ENCODE data around the gene NR4A1. TPM values are rescaled to one million over a fixed set of nuclear protein-coding genes. Genes with fewer than 3 reads are reported as not detected.
A peak's percentile ranks its signal among the peaks of the same experiment; 100 is the strongest.

The NR4A1 gene
- total RNA-seq, 1 donor from 2014 or later = 76.3 TPM

- DNase-seq (ENCODE audit: low spot score) = no peak
- intact Hi-C loops (cut with DNase I) = loop anchor here (2.0 to 10.0 kb wide), 2 partner anchors 15 to 1009 kb away; partner anchors contain the start of gene NR4A1
Observed at GRCh38 chr12:52035926-52036325, 15.3 kb upstream of the NR4A1 start.

GRCh38 chr12:52036587-52037171, 14.6 kb upstream of the NR4A1 start:
- intact Hi-C loops (cut with DNase I) = loop anchor here (2.0 to 10.0 kb wide), 2 partner anchors 14 to 1008 kb away; partner anchors contain the start of gene NR4A1
- peak; percentile 94 for DNase-seq (ENCODE audit: low spot score)

DNA sequence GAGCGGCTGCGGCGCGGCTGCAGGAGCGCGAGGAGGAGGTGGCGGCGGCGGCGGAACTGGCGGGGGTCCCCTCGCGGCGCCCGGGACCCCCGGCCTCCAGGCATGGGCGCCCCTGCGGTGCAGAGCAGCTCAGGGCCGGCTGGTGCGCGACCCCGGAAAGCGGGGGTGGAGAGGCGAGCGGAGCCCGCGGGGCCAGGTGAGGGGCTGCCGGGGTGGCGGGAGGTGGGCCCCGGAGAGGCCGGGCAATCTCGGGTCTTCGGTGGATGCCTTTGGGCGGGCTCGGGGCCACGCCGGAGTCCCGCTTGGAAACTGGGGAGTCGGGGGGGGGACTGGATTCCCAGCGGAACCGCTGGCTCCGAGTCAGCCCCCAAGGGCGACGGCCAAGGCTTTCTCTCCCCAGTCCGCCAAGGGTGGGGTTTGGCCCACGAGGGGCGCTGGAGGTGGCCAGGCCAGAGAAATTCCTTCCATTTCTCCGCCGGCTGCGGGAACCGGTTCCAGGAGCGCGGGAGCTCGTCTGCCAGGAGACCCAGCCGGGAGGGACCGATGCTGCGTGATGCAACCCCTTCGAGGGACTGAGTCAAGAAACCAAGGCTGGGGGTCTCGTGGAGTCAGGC, 13.9 kb upstream of the NR4A1 start:
- DNase-seq (ENCODE audit: low spot score) = no peak
- intact Hi-C loops (cut with DNase I) = loop anchor here (2.0 to 10.0 kb wide), 2 partner anchors 13 to 1007 kb away; partner anchors contain the start of gene NR4A1

DNA sequence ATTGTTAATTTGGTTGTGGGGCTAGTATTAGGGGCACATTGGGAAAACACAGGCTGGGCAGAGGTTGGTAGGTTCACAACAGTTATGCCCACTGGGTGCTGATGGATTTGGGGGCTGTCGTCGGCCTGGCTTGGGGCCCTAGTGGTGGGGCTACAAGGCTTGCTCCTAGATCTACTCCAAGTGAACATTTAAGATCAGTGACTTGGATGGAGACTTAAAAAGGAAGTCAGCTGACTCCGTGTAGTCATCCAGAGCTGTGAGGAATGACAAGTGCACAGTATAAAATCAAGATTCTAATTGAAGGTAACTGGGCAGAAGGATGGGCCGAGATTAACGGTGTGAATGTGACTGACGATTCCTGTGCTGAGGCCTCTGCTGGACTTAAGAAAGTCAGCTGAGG, 12.8 kb upstream of the NR4A1 start:
- no peak for DNase-seq (ENCODE audit: low spot score)

GRCh38 chr12:52041035-52041434, 10.2 kb upstream of the NR4A1 start:
- DNase-seq (ENCODE audit: low spot score) = no peak
- intact Hi-C loops (cut with DNase I) = loop anchor here (5.0 to 10.0 kb wide), 2 partner anchors 156 to 834 kb away; no protein-coding TSS in a partner anchor

More for the DNA sequence above, 12.8 kb upstream of the NR4A1 start:
- intact Hi-C loops (cut with DNase I) = loop anchor here (10.0 kb wide), 1 partner anchor 1006 kb away; no protein-coding TSS in a partner anchor

- intact Hi-C loops (cut with DNase I) = loop anchor here (5.0 to 10.0 kb wide), 2 partner anchors 156 to 833 kb away; no protein-coding TSS in a partner anchor
- DNase-seq (ENCODE audit: low spot score) = peak; percentile 87
Observed at GRCh38 chr12:52041695-52042123, 9.5 kb upstream of the NR4A1 start.

- intact Hi-C loops (cut with DNase I) = loop anchor here (5.0 to 10.0 kb wide), 2 partner anchors 154 to 832 kb away; no protein-coding TSS in a partner anchor
- DNase-seq (ENCODE audit: low spot score) = no peak
Observed at GRCh38 chr12:52042706-52043385, 8.4 kb upstream of the NR4A1 start.

DNA sequence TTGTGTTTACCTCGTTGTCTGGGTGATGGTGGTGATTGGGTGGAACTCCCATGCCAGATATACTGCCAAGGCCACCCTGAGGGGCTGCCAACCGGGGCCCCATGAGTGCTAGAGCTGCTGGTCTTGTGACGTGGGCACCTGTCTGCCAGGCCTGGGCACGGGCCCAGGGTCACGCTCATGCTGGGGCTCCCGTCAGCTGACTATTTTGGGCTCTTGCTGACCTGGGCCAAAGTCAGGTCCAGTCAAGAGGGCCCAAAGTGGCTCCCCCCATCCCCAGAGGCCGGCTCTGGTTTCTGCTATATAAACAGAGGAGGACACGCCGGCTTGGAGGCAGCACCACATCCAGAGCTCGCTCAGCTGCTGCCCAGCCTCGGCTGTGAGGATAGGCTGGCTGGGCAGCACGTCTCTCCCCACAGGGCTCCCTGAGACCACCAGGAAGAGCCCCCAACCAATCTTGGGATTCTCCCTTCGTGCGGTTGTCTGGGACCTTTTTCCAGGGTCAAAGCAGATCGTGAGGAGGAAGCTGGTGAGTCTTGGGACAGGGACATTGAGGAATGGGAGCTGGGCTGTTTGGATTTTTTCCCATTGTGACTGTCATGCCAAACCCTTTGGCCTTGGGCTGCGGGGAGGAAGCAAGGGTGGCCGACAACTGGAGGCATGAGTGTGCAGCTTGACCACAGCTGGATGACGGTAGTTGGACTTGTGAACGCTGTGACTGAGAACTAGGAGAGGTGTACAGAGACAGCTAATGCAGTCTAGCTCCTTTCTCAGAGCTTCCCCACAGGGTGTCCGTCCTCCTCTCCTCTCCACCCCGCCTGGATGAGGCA, 7.6 kb upstream of the NR4A1 start:
- intact Hi-C loops (cut with DNase I) = loop anchor here (2.0 to 10.0 kb wide), 3 partner anchors 17 to 831 kb away; no protein-coding TSS in a partner anchor
- DNase-seq (ENCODE audit: low spot score) = peak; percentile 89

DNA sequence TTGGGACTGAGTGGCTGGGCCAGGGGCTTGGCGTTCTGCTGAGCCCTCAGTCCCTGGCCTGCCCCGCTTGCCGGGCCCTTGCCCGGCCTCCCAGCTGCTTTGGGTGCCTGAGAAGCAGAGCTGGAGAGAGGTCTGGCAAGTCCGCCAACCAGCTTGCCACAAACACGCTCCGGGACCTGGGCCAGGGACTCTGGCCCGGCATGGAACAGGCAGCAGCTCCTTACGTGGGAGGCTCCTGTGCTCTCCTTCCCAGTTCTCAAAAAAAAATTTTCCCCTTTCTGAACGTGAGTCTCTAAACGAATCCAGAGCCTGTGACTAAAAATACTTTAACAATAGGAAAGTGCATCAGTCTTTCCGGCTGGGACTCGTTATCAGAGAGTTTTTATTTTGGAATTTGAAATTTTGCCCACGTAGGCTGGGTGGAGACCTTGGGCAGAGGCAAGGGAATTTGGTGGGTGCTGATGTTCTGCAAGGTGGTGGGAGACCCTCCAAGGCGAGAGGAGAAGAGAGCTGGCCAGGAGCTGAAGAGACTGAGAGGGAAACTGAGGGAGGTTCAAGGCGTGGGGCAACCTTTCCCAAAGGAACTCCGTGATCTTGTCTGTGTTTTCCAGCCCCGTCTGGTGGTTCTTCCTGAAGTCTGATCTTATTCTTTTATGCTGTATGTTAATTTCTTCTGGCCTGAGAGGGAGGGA, 6.8 kb upstream of the NR4A1 start:
- DNase-seq (ENCODE audit: low spot score) = peak; percentile 91
- intact Hi-C loops (cut with DNase I) = loop anchor here (2.0 to 10.0 kb wide), 3 partner anchors 18 to 830 kb away; no protein-coding TSS in a partner anchor

GRCh38 chr12:52045794-52046199, 5.4 kb upstream of the NR4A1 start:
- DNase-seq (ENCODE audit: low spot score) = peak; percentile 82
- intact Hi-C loops (cut with DNase I) = loop anchor here (2.0 to 10.0 kb wide), 2 partner anchors 19 to 829 kb away; no protein-coding TSS in a partner anchor

DNA sequence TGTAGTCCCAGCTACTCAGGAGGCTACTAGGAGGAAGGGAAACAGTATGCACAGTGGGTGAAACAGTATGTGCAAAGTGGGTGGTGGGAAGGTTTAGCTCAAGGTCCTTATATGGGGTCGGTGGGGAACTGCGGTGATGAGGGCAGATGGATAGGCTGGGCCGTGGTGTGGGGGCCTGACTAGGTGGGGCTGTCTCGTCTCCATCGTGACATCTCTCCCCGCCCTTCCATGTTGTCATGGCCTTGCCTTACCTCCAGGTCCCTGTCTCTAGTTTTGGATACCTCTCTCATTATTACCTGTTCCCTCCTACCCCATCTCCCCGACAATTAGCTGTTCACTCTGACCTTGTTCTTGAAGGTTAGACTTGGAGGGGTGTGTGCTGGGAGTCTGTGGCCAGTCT, 4.4 kb upstream of the NR4A1 start:
- intact Hi-C loops (cut with DNase I) = loop anchor here (10.0 kb wide), 1 partner anchor 828 kb away; no protein-coding TSS in a partner anchor
- no peak for DNase-seq (ENCODE audit: low spot score)

- intact Hi-C loops (cut with DNase I) = loop anchor here (10.0 kb wide), 1 partner anchor 826 kb away; no protein-coding TSS in a partner anchor
- DNase-seq (ENCODE audit: low spot score) = no peak
Observed at GRCh38 chr12:52049286-52049685, 2.0 kb upstream of the NR4A1 start.

DNA sequence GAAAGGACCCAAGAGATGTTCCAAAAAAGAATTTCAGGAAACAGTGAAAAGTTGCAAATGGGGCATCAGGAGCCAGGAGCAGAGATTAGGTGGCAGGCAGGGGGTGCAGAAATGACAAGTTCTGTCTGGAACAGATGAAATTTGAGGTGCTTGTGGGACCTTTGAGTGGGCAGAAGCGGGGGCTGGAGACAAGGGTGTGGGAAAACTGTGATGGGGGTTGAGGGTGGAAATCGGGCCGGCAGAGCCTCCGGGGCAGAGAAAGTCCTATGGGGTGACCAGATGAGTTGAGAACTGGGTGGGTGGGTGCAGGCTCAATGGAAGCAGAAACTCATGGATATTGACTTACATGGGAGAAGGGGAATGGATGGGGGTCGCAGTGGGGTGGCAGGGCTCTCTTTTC, 1.6 kb upstream of the NR4A1 start:
- intact Hi-C loops (cut with DNase I) = loop anchor here (2.0 to 10.0 kb wide), 2 partner anchors 13 to 825 kb away; no protein-coding TSS in a partner anchor
- no peak for DNase-seq (ENCODE audit: low spot score)

GRCh38 chr12:52050116-52050757, 1.0 kb upstream of the NR4A1 start:
- no peak for DNase-seq (ENCODE audit: low spot score)
- intact Hi-C loops (cut with DNase I) = loop anchor here (2.0 kb wide), 1 partner anchor 13 kb away; no protein-coding TSS in a partner anchor

- intact Hi-C loops (cut with DNase I) = no loop called here
- DNase-seq (ENCODE audit: low spot score) = no peak
Observed at GRCh38 chr12:52052468-52053186, 1.4 kb downstream of the NR4A1 start.

GRCh38 chr12:52053536-52054209, 2.4 kb downstream of the NR4A1 start:
- intact Hi-C loops (cut with DNase I) = no loop called here
- DNase-seq (ENCODE audit: low spot score) = no peak

Data from cardiac septum (tissue), 1 donor.